GM06990 (cell line): ENCODE measurements around the gene TRPV2.
"Not testable (repeated sequence)": the region's sequence is repeated elsewhere in the genome, so short reads cannot be mapped to it uniquely, and the experiment has no call there.

Experiments used
- DNase-seq: peaks from one replicate; pipeline ENCODE4 v3.0.0-alpha.2; 2011; ENCODE audit not compliant: insufficient read length; ENCODE audit errors: extremely low read depth
- H3K27me3 ChIP-seq: replicated peaks from 2 replicates; pipeline ENCODE4 v1.6.0; 2011; ENCODE audit warnings: low read length; ENCODE audit not compliant: control insufficient read depth, insufficient read depth
- H3K36me3 ChIP-seq: 2 replicates; pipeline ENCODE4 v1.5.1; 2011; ENCODE audit warnings: low read length; ENCODE audit not compliant: control insufficient read depth, insufficient read depth
- H3K4me3 ChIP-seq: replicated peaks from 2 replicates; pipeline ENCODE4 v1.5.1; 2011; ENCODE audit warnings: low read depth, mild to moderate bottlenecking, control low read depth, low read length
- TF ChIP-seq, protein P1 (sequence below): IDR thresholded peaks from 2 replicates; pipeline ENCODE4 v1.5.1; 2011; ENCODE audit warnings: low read length, control low read depth, mild to moderate bottlenecking, inconsistent platforms; ENCODE audit not compliant: insufficient read depth, poor library complexity, severe bottlenecking

Gene TRPV2

DNA sequence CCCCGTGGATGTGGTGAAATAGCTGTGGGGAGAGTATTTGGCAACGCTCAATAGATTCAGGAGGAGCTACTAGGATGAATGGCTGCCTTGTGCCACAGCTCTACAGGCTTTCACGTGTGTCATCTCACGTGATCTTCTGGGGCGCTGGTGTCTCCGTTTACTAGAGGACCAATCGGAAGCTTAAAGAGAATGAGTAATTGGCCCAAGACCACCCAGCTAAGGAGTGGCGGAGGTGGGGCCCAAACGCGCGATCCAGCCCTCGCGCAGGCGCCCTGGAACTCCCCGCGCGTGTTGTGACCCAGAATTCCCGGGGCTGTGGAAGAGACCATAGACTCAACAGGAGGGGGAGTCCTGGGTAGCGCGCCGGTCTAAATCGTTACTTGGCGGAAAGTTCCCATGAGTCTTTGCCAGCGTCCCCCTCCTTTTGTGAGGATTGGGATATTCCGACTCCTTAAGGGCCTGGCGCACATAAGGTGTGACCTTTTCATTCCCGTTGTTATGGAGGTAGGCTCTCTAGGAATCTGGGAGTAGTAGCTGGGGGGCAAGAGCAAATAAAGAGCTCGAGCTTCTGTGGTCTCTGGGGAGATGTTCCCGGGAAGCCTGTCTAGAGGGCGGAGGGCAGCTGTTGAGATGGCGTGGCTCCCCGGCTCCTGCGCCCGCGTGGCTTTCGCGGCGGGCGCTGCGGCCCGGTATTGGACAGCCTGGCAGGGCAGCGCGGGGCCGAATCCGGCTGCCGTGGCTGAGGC is 23.4 kb downstream of the TRPV2 start:
- peak overlapping the region; percentile 97 for H3K4me3 ChIP-seq
- H3K36me3 ChIP-seq = peaks cover 36% of the 10 kb centered on the region
- TF ChIP-seq, protein P1, sequence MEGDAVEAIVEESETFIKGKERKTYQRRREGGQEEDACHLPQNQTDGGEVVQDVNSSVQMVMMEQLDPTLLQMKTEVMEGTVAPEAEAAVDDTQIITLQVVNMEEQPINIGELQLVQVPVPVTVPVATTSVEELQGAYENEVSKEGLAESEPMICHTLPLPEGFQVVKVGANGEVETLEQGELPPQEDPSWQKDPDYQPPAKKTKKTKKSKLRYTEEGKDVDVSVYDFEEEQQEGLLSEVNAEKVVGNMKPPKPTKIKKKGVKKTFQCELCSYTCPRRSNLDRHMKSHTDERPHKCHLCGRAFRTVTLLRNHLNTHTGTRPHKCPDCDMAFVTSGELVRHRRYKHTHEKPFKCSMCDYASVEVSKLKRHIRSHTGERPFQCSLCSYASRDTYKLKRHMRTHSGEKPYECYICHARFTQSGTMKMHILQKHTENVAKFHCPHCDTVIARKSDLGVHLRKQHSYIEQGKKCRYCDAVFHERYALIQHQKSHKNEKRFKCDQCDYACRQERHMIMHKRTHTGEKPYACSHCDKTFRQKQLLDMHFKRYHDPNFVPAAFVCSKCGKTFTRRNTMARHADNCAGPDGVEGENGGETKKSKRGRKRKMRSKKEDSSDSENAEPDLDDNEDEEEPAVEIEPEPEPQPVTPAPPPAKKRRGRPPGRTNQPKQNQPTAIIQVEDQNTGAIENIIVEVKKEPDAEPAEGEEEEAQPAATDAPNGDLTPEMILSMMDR = no peak
- H3K27me3 ChIP-seq = no peaks in the 10 kb centered on the region
- DNase-seq = peak; percentile 99

DNA sequence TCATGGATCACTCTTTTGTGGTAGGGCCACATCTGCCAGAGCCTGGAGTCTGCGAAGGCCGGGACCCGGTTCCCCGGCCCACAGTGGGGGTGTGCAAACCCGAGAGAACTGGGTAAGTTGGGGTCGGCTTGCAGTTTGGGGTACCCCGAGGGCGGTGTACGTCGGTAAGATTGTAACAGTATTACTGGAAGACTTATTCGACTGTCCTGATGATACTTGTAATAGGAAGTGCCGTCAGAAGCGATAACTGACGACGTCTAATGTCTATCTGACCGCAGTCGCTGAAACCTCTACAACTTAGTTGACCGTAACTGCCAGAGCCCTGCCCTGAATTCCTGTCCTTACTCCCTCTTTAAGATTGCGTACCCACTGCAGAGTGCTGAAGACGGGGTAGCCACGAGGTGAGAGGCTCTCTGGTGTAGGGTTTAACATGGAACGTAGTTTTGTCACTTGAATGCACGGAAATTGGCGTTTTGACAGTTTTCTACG is 24.0 kb downstream of the TRPV2 start:
- Histone ChIP-seq H3K36me3 (peaks cover 38% of the 10 kb centered on the region), H3K27me3 (no peaks in the 10 kb centered on the region), H3K4me3 (peak overlapping the region; percentile 97)
- TF ChIP-seq, protein P1 = no peak
- no peak for DNase-seq

DNA sequence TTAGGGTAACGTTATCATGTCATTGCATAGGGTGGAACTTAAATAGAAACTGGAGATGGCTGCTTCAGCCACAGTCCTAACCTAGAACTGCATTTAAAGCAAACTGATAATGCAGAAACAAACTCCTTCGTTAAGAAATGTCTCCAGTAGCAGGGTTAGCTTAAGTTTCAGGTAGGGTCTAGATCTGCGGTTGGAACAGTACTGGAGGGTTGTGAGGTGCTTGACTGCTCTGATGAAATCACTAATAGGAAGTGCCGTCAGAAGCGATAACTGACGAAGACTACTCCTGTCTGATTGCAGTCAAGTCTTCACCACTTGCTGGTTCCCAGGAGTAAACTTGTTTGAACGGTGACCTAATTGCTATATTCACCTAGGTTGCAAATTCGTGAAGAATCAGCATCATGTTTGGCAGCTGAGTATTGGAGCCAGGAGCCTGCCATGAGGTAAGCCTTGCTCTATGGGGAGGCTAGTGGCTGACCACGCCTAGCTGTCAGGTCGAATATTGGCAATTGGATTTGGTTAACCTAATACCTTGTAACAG is 24.5 kb downstream of the TRPV2 start:
- Histone ChIP-seq H3K27me3 (no peaks in the 10 kb centered on the region), H3K36me3 (peaks cover 38% of the 10 kb centered on the region), H3K4me3 (peak overlapping the region; percentile 97)
- DNase-seq = no peak
- TF ChIP-seq, protein P1 = no peak

DNA sequence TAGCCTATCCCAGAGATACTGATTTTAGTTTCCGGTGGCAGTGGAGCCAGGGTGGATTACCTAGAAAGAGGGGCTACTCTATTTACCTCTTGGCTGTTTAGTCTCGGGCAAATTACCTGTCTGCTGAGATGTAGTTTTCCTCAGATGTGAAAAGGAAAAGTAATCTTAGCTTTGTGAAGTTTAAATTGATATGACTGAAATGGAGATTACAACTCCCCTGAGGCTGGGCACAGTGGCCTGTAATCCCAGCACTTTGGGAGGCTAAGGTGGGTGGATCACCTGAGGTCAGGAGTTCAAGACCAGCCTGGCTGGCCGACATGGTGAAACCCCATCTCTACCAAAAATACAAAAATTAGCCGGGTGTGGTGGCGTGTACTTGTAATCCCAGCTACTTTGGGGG is 25.0 kb downstream of the TRPV2 start:
- not testable (repeated sequence) for DNase-seq
- H3K36me3 ChIP-seq = peaks cover 39% of the 10 kb centered on the region

GRCh38 chr17:16440901-16441629 is 25.7 kb downstream of the TRPV2 start:
- Histone ChIP-seq H3K4me3 (peak overlapping the region; percentile 97), H3K27me3 (no peaks in the 10 kb centered on the region), H3K36me3 (peaks cover 43% of the 10 kb centered on the region)
- DNase-seq = no peak
- TF ChIP-seq, protein P1 = no peak

More for the DNA sequence above, 25.0 kb downstream of the TRPV2 start:
- H3K27me3 ChIP-seq = not testable (repeated sequence)
- H3K4me3 ChIP-seq = peak overlapping the region; percentile 97

DNA sequence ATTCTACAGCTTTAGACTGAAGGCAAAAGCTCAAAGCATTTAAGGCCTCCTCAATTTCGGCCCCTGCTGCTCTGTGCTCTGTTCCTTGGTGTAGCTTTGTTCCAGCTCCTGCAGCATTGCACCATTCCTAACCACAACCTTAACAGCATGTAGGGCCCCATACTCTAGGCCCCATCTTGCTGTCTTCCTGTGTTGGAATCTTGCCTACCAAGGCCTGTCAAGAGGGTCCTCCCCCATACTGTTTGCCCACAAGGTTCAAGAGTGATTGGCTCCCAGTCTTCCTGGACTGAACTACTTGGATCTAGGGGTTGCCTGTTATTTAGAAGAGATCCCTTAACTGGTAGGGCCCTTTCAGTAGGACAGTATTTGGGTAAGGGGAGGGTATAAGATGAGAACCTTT is 26.8 kb downstream of the TRPV2 start:
- Histone ChIP-seq H3K36me3 (peaks cover 46% of the 10 kb centered on the region), H3K27me3 (no peaks in the 10 kb centered on the region), H3K4me3 (peak overlapping the region; percentile 97)
- no peak for DNase-seq
- TF ChIP-seq, protein P1 = no peak
